ENCODE measurements around the gene SLIT1.

DNA sequence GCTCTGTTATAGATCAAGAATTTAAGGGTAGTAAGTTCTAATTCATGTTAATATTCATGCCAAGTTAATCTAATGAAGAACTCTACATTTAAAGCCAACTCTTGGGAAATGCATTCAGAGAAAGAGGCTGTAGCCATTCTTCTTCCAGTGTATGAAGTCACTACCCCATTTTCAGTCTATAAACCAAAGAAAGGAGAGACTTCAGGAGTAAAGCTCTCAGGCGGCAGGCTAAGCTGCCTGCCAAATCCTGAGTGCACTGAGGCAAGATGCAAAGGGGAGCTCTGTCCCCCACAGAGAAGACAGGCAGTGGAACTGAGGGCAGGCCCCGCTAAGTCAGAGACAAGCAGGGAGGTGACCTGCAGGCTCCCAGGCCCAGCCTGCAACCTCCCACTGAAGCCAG, 41.5 kb downstream of the SLIT1 start:
- TF ChIP-seq, protein P1, sequence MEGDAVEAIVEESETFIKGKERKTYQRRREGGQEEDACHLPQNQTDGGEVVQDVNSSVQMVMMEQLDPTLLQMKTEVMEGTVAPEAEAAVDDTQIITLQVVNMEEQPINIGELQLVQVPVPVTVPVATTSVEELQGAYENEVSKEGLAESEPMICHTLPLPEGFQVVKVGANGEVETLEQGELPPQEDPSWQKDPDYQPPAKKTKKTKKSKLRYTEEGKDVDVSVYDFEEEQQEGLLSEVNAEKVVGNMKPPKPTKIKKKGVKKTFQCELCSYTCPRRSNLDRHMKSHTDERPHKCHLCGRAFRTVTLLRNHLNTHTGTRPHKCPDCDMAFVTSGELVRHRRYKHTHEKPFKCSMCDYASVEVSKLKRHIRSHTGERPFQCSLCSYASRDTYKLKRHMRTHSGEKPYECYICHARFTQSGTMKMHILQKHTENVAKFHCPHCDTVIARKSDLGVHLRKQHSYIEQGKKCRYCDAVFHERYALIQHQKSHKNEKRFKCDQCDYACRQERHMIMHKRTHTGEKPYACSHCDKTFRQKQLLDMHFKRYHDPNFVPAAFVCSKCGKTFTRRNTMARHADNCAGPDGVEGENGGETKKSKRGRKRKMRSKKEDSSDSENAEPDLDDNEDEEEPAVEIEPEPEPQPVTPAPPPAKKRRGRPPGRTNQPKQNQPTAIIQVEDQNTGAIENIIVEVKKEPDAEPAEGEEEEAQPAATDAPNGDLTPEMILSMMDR (IDR thresholded peaks at IDR 0.05 in 4 of 5, conservative IDR thresholded peaks at IDR 0.05 in 1 of 5): no peak
- no peak for TF ChIP-seq POLR2A (IDR thresholded peaks at IDR 0.05)
